ENCODE measurements around the gene NOSIP.
A peak's percentile ranks its signal among the peaks of the same experiment; 100 is the strongest.

NOSIP gene

DNA sequence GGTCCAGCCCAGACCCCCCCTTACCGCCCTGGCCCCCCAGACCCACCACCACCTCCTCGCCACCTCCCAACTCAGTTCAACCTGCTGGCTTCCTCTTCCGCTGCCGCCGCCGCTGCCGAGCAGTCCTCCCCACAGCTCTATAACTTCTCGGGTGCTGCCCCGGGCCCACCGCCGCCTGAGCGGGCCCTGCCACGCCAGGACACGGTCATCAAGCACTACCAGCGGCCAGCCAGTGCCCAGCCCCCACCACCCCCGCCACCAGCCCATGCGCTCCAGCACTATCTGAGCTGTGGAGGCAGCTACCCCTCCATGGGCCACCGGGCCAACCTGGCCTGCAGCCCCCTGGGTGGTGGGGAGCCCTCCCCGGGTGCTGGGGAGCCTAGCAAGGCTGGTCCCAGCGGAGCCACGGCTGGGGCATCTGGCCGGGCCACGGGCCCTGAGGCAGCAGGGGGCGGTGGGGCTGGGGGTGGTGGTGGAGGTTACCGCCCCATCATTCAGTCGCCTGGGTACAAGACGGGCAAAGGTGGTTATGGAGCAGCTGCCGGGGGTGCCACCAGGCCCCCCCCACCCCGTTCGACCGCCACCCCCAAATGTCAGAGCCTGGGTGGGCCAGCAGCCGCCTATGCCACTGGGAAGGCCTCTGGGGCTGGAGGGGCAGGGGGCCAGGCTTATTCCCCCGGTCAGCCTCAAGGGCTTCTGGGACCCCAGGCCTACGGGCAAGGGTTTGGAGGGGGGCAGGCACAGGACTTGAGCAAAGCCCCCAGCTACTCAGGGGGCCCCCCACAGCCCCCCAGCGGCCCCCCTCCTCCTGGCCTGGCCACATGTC, 14.8 kb upstream of the NOSIP start:
- DNase-seq: no peak

DNA sequence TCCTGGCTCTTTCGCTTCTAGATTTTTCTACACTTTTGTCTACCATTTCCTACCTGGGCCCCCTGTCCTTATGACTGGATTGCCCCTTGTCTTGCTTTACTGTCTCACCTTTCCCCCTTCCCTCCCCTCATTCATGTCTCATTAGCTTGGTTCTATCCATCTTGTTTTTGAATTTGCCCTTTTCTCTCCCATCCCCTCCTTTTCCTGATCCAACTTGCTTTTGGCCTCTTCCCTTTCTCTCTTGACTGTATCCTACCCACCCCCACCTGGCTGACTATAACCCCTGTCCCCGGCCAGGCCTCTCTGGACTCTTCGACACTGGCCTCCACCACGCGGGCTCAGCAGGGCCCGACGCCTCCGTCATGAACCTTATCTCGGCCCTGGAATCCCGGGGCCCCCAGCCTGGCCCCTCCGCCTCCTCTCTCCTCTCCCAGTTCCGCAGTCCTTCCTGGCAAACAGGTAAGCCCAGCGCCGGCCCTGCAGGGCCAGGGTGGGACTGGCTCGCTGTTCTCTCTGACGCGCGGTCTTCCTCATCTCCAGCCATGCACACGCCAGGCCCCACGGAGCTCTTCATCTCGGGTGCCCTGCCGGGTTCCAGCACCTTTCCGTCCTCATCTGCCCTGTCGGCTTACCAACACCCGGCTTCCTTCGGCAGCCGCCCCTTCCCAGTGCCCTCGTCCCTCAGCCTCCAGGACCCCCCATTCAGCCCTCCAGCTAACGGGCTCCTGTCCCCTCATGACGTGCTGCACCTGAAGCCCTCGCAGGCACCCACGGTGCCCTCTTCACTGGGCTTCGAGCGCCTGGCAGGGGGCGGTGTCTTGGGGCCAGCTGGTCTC, 14.0 kb upstream of the NOSIP start:
- DNase-seq: no peak

DNA sequence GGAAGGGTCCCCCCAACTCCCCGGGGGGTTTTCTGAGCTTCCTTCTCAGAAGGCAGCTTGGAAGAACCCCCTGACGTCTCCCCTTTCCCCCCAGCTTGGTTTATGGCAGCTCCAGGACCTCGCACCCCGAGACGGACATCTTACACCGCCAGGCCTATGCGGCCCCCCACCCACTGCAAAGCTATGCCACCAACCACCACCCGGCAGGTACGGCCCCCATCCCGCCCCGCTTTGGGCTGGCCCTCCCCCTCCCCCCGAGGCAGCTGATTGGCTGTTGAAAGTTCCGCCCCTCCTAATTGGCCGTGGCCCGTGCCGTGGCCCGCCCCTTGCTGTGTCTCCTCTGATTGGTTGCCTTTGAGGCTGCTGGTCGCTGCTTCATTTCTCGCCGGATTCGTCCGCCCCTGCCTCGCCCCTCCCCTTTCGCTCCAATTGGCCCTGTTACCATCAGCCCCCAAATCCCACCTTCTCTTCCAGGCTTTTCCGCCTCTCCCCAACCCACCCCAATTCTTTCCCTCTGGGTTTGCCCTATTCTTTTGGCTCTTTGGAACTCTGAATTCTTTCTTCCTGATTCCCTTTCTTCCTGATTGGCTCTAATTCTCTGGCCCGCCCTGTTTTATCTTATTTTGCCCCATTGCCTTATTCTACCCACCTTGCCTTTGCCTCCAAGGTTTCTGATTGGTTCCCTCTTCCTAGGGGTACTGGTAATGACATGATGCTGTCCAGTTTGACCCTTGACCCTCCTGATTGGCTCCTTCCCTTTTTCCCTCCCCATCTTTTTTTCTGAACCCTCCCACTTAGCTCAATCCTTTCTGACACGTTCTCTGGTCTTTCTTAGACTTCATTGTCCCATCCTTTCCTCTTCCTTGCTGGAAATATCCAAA, 13.1 kb upstream of the NOSIP start:
- peak; percentile 94 for DNase-seq

DNA sequence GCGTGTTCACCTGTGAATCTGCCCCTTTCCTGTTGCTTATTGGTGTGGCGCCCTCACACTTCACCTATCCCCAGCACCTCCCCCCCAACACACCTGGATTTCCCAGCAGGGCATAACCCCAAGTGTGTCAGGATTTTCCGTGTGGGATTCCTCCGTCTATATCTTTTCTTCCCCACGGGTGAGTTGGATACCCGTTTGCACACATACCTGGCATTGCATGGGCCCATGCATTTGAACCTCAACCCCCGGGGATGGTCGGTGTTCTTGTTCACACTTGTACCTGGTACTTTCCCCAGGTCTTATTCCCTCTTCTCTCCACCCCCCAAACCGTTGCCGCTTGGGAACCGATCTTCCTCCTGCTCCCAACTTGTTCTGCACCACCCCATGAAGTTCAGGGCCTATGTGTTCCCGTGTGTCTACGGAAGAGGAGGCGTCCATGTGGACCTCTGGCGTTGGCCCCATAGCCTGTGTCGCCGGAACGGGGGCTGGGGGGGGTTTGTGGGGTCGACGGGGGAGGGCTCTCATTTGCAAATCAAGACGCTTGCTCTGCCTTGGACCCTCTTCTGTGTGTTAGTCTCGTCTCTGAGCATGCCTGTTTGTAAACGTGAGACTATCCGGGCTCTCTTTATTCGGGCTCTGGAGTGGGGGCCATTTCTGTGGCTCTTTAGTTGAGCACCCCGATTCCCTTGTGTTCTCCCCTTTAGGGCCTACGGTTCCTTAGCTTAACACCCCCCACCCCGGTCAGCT, 12.3 kb upstream of the NOSIP start:
- DNase-seq: peak; percentile 46

DNA sequence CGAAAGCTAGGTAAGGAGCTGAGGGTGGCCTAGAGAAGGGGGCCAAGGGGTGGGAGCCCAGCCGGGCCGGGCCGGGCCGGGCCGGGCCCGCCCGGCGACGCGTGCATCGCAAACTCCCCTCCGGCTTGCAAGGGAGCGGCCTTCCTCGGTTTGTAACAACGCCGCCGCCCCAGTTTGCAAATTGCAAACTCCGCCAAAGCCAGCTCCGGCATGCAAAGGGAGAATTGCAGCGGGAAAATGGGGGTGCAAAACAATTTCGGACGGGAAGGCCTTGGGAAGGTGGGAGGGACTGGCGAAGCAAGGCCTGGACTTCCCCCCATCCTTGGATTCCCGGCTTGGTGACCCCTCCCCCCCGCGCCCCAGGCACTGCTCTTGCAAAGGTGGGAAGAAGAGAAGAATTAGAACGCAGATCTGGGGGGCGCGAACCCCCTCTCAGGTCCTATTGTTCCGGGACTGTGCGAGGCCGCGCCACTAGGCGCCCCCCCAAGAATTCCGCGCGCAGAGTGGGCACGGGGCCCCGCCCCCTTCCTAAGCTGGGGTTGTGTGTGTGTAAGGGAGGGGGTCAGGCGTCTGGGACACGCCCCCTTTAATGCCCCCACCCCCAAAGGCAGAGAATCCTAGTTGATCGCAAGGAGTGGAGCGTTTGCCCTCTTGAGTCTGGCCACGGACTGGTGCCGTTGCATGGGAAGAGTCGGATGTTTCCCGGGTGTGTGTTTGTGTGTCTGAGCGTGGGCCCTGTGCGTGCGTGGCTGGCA, 11.6 kb upstream of the NOSIP start:
- DNase-seq: peak; percentile 72

DNA sequence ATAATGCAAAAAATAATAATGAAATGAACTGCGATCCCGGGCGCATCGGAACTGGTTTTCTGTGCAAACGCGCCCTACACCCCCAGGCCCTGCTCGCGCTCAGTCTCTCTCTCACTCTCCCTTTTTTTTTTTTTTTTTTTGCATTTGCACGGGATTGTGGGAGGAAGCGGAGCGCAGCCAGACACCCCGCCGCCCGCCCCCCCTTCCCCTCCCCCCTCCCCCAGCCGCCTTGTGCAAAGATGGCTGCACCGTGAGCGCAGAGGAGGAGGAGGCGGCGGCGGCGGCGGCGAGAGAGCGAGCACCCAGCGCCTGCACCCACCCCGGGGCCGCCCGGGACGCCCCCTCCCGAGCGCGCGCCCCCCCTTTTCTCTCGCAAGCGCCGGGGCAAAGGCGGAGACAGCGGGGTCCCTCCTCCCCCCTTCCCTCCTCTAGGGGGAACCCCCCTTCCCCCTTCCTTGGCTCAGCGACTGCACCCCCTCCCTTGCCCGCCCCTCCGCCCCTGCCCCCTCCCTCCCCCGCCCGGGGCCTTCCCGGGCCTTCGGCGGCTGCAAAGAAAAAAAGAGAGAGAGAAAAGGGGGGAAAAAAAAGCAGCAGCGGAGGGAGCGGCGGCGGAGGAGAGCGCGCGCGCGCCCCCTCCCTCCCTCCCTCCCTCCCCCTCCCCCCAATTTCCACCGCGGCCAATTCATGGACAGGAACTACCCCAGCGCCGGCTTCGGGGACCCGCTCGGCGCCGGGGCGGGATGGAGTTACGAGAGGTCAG, 10.8 kb upstream of the NOSIP start, which contains the start of gene PRR12:
Gene PRR12 (plus strand): TSS at position 212 of the 760 bp plus-strand sequence. CDS start 473 bp downstream, at position 685.
- DNase-seq: peak; percentile 92

DNA sequence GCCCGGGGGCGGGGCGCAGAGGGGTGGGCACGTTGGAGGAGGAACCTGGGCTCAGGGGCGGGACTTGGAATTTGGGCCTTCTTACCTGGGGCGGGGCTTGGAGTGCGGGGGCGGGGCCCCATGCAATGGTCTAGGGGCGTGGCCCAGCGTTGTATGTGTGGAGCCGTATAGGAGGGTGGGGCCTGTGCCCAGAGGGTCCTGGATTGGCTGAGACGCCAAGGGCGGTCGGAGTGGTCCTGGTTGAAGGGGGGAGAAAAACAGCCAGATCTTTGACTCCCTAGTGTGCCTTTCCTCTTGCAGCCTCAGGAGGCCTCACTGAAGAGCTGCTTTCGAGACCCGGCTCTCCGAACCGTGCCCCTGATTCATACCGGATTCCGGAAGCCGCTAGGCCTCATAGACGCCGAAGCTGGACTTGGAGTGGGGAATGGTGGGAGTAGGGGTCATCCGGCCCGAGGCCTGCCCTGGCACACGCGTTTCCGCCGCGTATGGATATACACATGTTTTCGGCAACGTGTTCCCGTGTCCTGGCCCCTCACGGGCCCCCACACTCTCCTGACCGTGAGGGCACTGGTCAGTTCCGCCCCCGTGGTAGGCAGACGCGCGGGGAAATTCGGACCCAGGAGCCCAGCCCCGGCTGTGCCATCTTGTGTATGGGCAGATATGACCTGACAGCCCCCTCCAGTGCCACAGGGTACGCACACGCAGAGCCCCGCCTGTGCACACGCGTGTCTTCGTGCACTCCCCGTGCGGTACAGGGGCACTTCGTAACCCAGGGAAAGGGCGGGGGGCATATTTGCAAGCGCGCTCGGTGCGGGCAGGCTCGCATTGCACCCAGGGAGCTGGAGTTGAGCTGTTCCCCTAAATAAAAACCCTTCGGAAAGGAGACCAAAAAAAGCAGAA, 10.0 kb upstream of the NOSIP start:
- DNase-seq: peak; percentile 96

DNA sequence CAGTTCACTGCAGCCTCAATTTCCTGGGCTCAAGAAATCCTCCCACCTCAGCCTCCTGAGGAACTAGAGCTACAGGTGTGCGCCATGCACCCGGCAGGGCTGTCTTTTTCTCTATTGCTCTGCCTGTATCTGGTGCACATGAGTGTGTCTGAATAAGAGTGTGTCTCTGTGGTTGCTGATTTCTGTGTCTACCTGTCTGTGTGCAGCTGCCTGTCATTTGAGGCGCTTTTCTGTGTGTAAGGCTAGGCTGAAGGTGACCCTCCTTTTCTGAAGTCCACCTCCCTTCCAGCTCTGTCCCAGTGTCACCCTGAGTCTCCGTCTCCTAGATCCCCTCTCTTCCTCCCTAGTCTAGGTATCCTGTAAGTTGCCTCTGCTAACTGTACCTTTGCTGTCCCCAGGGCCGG, 9.1 kb upstream of the NOSIP start:
- no peak for DNase-seq

DNA sequence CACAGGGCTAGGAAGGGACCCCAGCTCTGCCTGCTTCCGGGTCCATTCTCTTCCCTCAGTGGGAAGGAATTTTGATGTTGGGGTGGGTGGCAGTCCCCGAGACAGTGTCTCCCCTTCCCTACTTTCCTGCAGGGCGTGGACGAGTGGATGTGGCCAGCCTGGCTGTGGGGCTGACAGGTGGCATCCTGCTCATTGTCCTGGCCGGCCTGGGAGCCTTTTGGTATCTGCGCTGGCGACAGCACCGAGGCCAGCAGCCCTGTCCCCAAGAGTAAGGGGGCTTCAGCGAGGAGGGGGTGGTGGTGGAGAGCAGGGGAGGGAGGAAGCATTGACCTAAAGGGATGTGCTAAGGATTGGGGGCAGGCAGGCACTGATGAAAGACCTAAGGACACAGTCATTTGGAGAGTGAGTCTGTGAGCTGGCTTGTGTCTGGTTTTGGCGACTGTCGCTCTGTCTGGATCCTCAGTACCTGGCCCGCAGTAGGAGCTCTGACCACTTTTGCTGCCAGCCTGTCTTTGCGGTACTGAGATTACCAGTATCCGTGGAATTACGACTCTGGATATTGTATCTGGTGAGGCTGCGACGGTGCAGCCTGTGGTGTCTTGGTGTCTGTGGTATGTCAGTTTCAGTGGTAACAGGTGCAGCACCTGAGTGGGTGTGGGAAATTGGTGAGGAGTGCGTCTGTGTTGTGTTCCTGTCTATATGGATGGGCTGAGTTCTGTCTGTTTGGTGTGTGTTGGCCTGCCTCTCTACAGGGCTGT, 8.2 kb upstream of the NOSIP start:
- no peak for DNase-seq

DNA sequence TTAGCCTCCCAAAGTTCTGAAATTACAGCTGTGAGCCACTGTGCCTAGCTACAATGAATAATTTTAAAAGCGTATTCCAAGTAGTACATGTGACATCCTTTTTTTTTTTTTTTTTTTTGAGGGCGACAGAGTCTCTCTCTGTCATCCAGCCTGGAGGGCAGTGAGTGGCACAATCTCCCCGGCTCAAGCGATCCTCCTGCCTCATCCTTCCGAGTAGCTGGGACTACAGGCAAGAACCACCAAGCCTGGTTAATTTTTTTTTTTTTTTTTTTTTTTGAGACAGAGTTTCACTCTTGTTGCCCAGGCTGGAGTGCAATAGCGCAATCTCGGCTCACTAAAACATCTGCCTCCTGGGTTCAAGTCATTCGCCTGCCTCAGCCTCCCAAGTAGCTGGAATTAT, 6.9 kb upstream of the NOSIP start:
- no peak for DNase-seq

DNA sequence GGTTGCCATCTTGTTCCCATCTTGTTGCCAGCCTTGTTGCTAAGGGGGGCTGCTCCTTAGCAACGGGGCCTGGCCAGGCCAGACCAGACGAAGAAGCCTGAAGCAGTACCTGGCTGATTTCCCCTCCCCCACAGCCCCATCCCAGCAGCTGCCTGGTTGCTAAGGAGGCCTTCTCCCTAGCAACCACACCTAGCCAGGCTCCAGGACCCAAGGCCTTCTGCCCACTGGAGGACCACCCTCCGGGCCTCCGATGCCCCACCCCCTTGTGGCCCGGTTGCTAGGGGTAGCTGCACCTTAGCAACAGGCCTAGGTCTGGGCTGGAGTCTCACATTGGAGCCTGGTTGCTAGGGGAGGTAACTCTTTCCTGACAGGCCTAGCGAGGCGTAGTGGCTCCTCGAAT, 4.7 kb upstream of the NOSIP start:
- DNase-seq: no peak

DNA sequence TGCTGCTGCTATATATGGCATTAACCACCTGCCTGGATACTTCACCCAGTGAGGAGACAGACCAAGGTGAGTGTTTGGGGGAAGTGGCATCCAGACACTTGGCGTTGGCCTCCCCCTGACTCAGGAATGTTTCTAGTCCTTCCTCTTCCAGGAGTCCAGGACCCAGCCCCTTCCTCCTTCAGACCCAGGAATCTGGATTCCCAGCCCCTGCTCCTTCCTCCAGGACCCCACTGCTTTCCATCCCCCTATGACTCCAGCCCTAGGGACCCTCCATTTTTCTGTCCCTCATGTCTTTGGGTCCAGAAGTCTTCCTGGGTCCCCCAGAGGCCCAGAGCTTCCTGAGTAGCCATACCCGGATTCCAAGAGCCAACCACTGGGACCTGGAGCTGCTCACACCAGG, 2.9 kb upstream of the NOSIP start:
- DNase-seq: no peak

DNA sequence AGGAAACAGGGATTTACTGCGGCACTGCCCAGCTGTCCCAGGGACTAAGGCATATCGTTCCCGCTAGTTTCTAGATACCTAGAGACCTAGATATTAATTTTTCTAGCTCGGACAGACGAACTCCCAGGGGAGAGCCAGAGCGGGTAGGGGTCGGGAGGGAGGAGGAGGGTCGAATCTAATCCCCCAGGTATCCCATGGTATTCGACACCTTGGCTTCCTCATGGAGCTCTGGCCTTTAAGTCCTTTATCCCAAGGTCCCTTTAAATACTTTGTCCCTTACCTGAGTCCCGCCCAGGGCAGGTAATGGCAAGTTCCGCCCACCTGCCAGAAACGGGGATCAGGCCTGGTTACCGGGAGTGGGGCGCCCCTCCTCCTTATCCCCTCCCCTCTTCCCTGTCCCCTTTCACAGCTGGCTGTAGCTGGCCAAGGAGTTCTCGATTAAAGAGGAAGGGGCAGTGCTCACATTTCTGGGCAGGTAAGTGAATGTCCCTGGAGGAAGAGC, 702 bp upstream of the NOSIP start, which contains the start of gene PRRG2:
Gene PRRG2 (plus strand): TSS at position 310 of the 502 bp plus-strand sequence. CDS start 1,904 bp downstream, outside the sequence.
- DNase-seq: no peak

DNA sequence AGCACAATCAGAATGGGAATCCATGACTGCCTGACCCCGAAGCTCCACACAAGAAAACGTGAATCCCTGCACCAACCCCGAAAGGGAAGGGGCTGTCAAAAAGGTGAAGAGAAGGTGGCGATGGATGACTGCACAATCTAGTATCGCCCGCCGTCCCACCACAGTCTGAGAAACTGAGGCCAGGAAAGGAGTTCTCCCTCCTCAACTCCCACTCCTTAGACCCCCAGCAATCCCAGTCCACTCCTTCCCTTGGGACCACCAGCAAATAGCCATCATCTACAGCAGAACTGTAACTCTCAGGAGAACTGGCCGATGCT, 451 bp downstream of the NOSIP start:
- DNase-seq: no peak

DNA sequence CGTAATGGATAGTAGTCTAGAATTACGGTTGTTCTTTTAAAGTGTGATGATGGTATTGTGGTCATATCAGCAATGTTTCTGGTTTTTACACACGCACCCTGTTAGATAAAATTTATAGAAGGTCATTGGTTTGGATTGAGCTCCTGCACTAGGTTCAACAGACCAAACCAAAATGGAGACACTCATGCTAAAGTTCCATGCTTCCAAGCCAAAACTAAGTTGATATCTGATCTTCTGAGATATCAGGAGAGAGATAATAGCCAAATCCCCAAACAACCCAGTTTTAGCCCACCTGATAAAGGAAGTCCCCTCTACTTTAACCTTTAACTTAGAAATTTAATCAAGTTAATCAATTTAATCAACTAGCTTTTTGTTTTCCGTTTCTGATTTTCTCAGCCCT, 1.2 kb downstream of the NOSIP start:
- DNase-seq: no peak

DNA sequence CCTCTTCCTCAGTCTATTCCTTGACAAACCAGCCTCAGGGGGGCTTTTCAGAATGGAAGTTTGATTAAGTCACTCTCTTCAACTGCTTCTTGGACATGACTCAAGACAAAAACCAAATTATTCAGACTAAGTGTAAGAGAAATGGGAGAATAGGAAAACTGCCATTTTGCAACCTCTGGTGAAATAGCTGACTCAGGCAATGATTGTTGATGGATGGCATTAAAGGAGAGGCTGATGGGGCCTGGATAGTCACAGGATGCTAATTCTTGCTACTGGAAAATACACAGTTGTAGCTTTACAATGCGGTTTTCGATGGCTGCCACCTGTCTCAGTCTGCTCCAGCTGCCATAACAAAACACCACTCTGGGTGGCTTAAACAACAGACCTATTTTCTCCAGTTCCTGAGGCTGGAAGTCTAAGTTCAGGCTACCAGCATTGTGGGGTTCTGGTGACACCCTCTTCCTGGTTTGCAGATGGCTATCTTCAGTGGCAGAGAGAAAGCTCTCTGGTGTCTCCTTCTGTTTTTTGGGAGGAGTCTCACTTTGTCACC, 6.1 kb downstream of the NOSIP start:
- DNase-seq: no peak

DNA sequence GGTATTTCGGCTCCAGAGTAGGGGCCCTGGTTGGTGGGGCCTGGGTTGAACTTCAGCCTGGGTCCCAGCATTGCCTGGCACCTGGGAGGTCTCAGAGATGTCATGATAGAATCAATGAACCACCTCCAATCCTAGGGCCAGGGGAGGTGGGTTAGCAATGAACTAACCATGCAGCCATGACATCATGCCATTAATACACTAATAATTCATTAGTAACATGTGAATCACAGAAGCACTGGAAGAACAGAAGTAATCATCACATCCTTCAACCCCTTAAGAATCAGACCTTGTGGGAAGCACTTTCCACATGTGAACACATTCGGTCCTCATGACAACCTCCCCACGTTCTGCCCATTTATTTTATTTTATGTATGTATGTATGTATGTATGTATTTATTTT, 6.9 kb downstream of the NOSIP start:
- no peak for DNase-seq

DNA sequence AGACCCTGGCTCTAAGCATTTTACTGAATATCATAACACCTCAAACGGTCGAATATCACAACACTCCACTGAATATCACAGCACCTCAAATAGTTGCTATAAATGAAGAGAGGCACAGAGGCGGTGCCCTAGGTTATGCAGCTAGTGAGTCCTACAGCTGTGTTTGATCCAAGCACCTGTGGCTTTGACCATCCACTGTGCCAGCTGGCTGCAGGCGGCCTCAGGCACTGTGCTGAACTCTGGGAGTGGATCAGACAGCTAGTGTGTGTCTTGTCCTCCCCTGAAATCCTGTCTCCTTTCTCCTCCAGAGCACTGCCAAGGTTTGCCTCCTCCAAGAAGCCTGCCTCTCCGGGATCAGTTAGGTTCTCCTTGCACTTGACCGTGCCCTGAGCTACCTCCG, 7.3 kb downstream of the NOSIP start:
- DNase-seq: no peak

All from left hindlimb (tissue), 1 donor.